K562 (cell line): ENCODE measurements around the gene PLXNA3.

Source experiments
- CBX5 ChIP-seq: IDR thresholded peaks from 2 replicates; pipeline ENCODE4 v1.6.1; 2014; ENCODE audit warnings: low read depth, borderline replicate concordance
- GABPA ChIP-seq: fragments of 200-800 bp; sonication (Bioruptor generic); conservative IDR thresholded peaks from 2 replicates; pipeline ENCODE4 v1.6.1; 2016; ENCODE audit warnings: low read depth, missing genetic modification characterization, missing compliant biosample characterization
- KHSRP ChIP-seq: fragments of 450-650 bp; IDR thresholded peaks from 2 replicates; pipeline ENCODE4 v1.6.1; 2017
- LCOR ChIP-seq: sonication (generic); formaldehyde crosslinking; IDR thresholded peaks from 2 replicates; pipeline ENCODE4 v1.8.0; 2022; ENCODE audit warnings: mild to moderate bottlenecking, missing genetic modification reagents
- MXI1 ChIP-seq: IDR thresholded peaks from 2 replicates; pipeline ENCODE4 v1.6.1; 2011; ENCODE audit warnings: low read depth, mild to moderate bottlenecking, improper control_type of control experiment, low read length
- RAD51 ChIP-seq: fragments of 450-650 bp; IDR thresholded peaks from 2 replicates; pipeline ENCODE4 v1.7.1; 2016; ENCODE audit warnings: low read depth, mild to moderate bottlenecking, borderline replicate concordance
- RERE ChIP-seq: sonication (generic); formaldehyde crosslinking; IDR thresholded peaks from 2 replicates; pipeline ENCODE4 v1.8.0; 2023; ENCODE audit warnings: missing genetic modification reagents, mild to moderate bottlenecking, borderline replicate concordance
- SIN3A ChIP-seq, 2 experiments: fragments of 150-350 bp in 1 of 2; IDR thresholded peaks; 2 replicates each; pipeline ENCODE4 v1.6.1; 2011 to 2016; ENCODE audit warnings: borderline replicate concordance in 2 of 2, low read depth in 2 of 2, low read length in 2 of 2, mild to moderate bottlenecking in 2 of 2, moderate library complexity in 2 of 2; ENCODE audit not compliant: control insufficient read depth in 1 of 2
- TAF1 ChIP-seq: IDR thresholded peaks from 2 replicates; pipeline ENCODE4 v1.6.1; 2011; ENCODE audit warnings: mild to moderate bottlenecking, low read length, moderate library complexity; ENCODE audit not compliant: insufficient read depth, control insufficient read depth, severe bottlenecking; ENCODE audit errors: extremely low read depth
- TCF7 ChIP-seq: sonication (generic); IDR thresholded peaks from 2 replicates; pipeline ENCODE4 v1.6.1; 2016; ENCODE audit warnings: antibody characterized with exemption, borderline replicate concordance
- TF ChIP-seq, protein P1 (sequence below): sonication (generic); formaldehyde crosslinking; IDR thresholded peaks from 2 replicates; pipeline ENCODE4 v1.8.1; 2022; ENCODE audit warnings: missing genetic modification reagents
- TF ChIP-seq, protein P2 (sequence below), 3 experiments: IDR thresholded peaks in 2 of 3; conservative IDR thresholded peaks in 1 of 3; 2 replicates each; pipeline ENCODE4 v1.5.1; 2011 to 2012; ENCODE audit warnings: low read length in 3 of 3, mild to moderate bottlenecking in 3 of 3, control low read depth in 2 of 3, improper control_type of control experiment in 1 of 3, inconsistent platforms in 1 of 3, low read depth in 1 of 3, mixed read lengths in 1 of 3, moderate library complexity in 1 of 3; ENCODE audit not compliant: insufficient read depth in 2 of 3

DNA sequence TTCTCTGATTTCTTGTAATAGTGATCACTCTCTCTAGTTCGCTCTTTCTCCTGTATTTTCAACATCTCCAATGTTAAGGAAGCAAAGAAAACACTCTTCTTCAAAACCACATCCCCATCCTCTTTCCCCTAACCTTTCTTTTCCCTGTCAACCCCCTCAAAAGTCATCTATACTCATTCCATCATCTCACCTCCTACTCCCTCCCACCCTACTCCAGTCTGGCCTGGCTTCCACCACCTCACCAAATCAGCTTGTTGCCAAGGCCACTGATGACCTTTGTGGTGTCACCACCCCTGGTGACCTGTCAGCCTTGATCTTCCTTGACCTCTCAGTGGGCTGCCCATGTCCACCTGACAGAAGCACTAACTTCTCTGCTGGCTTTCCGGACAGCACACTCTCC lies 55.6 kb downstream of the PLXNA3 start:
- TF ChIP-seq TCF7 (no peak), CBX5 (no peak), GABPA (tag) (no peak), LCOR (CRISPR knock-in tag) (no peak), TAF1 (no peak), SIN3A (IDR thresholded peaks at IDR 0.05; ENCODE audit: borderline replicate concordance in 2 of 2, control insufficient read depth in 1 of 2, low read depth in 2 of 2, low read length in 2 of 2) (no peak), RERE (CRISPR knock-in tag) (no peak), RAD51 (no peak), KHSRP (no peak), MXI1 (no peak)
- TF ChIP-seq, protein P1, sequence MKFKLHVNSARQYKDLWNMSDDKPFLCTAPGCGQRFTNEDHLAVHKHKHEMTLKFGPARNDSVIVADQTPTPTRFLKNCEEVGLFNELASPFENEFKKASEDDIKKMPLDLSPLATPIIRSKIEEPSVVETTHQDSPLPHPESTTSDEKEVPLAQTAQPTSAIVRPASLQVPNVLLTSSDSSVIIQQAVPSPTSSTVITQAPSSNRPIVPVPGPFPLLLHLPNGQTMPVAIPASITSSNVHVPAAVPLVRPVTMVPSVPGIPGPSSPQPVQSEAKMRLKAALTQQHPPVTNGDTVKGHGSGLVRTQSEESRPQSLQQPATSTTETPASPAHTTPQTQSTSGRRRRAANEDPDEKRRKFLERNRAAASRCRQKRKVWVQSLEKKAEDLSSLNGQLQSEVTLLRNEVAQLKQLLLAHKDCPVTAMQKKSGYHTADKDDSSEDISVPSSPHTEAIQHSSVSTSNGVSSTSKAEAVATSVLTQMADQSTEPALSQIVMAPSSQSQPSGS (CRISPR knock-in tag): no peak
- TF ChIP-seq, protein P2, sequence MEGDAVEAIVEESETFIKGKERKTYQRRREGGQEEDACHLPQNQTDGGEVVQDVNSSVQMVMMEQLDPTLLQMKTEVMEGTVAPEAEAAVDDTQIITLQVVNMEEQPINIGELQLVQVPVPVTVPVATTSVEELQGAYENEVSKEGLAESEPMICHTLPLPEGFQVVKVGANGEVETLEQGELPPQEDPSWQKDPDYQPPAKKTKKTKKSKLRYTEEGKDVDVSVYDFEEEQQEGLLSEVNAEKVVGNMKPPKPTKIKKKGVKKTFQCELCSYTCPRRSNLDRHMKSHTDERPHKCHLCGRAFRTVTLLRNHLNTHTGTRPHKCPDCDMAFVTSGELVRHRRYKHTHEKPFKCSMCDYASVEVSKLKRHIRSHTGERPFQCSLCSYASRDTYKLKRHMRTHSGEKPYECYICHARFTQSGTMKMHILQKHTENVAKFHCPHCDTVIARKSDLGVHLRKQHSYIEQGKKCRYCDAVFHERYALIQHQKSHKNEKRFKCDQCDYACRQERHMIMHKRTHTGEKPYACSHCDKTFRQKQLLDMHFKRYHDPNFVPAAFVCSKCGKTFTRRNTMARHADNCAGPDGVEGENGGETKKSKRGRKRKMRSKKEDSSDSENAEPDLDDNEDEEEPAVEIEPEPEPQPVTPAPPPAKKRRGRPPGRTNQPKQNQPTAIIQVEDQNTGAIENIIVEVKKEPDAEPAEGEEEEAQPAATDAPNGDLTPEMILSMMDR (IDR thresholded peaks at IDR 0.05 in 2 of 3, conservative IDR thresholded peaks at IDR 0.05 in 1 of 3; ENCODE audit: insufficient read depth in 2 of 3, low read depth in 1 of 3, low read length in 3 of 3): no peak
